OCI-LY7 (cell line): ENCODE measurements around the gene MRRF.

Experiments used
- CTCF ChIP-seq: fragments of 200-600 bp; sonication (generic); conservative IDR thresholded peaks from 2 replicates; pipeline ENCODE4 v1.5.1; 2014; ENCODE audit warnings: mild to moderate bottlenecking, antibody characterized with exemption, low read length, moderate library complexity, mixed read lengths
- EZH2phosphoT487 ChIP-seq: fragments of 200-600 bp; sonication (generic); IDR thresholded peaks from 2 replicates; pipeline ENCODE4 v1.6.1; 2018; ENCODE audit warnings: low read depth, borderline replicate concordance, mild to moderate bottlenecking, mixed run types, antibody characterized with exemption, low read length, moderate library complexity, mixed read lengths

- TF ChIP-seq CTCF (no peak), EZH2phosphoT487 (no peak)
Observed at GRCh38 chr9:122331523-122331927, 66.8 kb downstream of the MRRF start.
